GM12878 (cell line): ENCODE measurements around the gene BMP8B. TPM values are rescaled to one million over a fixed set of nuclear protein-coding genes. Genes with fewer than 3 reads are reported as not detected.
A peak's percentile ranks its signal among the peaks of the same experiment; 100 is the strongest.
"Not testable (repeated sequence)": the region's sequence is repeated elsewhere in the genome, so short reads cannot be mapped to it uniquely, and the experiment has no call there.

Source experiments
- ATAC-seq: fragments of 200-7000 bp; cut with Tn5 transposase; 3 replicates; pipeline ENCODE4 v1.9.1; 2020; ENCODE audit warnings: mild to moderate bottlenecking, moderate library complexity
- BruUV-seq: library from RNA; stranded (reverse); fragments of 400-500 nt; replicated peaks from 2 replicates; lab custom pipeline; 2021; lab: Mats Ljungman, UMichigan
- CTCF ChIA-PET: fragments of 300-600 bp; sonication (Branson Sonifier 250); formaldehyde crosslinking; extraction: SDS; loops from one replicate; lab custom pipeline; 2021; ENCODE audit warnings: inconsistent platforms; lab: Yijun Ruan, JAX
- POLR2A ChIA-PET: fragments of 350-600 bp; formaldehyde crosslinking; extraction: SDS; loops from one replicate; lab custom pipeline; 2021; ENCODE audit warnings: inconsistent platforms; lab: Charles Lee
- RAD21 ChIA-PET: fragments of 300-600 bp; sonication (Branson Sonifier 250); formaldehyde crosslinking; loops from one replicate; lab custom pipeline; 2023; ENCODE audit warnings: antibody characterized with exemption; ENCODE audit not compliant: unreplicated experiment; lab: Charles Lee
- SMC1A ChIA-PET: fragments of 300-600 bp; sonication (Branson Sonifier 250); formaldehyde crosslinking; loops from one replicate; lab custom pipeline; 2023; ENCODE audit not compliant: unreplicated experiment, uncharacterized antibody; lab: Charles Lee
- DNase-seq: peaks from one replicate; pipeline ENCODE4 v3.0.0-alpha.2; 2011; ENCODE audit warnings: low read depth, low spot score
- FAIRE-seq: peaks from 3 replicates; lab custom pipeline; 2011; peaks lifted over from hg19 to GRCh38; lab: Jason Lieb, UNC
- H2AFZ ChIP-seq: 2 replicates; pipeline ENCODE4 v1.6.0; 2011; ENCODE audit warnings: low read depth, low read length, control low read depth; ENCODE audit not compliant: control insufficient read depth
- H3K27ac ChIP-seq: 2 replicates; pipeline ENCODE4 v1.5.1; 2011; ENCODE audit warnings: control low read depth; ENCODE audit not compliant: control insufficient read depth, insufficient read depth
- H3K27me3 ChIP-seq, 2 experiments: replicated peaks in 1 of 2; 2 replicates each; pipeline versions ENCODE4 v1.6.0 to v1.6.1; 2011; ENCODE audit warnings: low read length in 1 of 2; ENCODE audit not compliant: control insufficient read depth in 2 of 2, insufficient read depth in 2 of 2
- H3K36me3 ChIP-seq, 2 experiments: 2 replicates each; pipeline ENCODE4 v1.5.1; 2011; ENCODE audit warnings: low read length in 1 of 2; ENCODE audit not compliant: control insufficient read depth in 2 of 2, insufficient read depth in 2 of 2
- H3K4me1 ChIP-seq: 2 replicates; pipeline ENCODE4 v1.6.1; 2011; ENCODE audit warnings: mild to moderate bottlenecking, low read length, moderate library complexity, mixed read lengths; ENCODE audit not compliant: control insufficient read depth, insufficient read depth
- H3K4me2 ChIP-seq: 2 replicates; pipeline ENCODE4 v1.6.0; 2011; ENCODE audit warnings: control low read depth; ENCODE audit not compliant: control insufficient read depth, insufficient read depth
- H3K4me3 ChIP-seq: fragments of 200-600 bp; sonication (generic); 2 replicates; pipeline ENCODE4 v1.5.1; 2016
- H3K79me2 ChIP-seq: 2 replicates; pipeline ENCODE4 v1.6.0; 2011; ENCODE audit warnings: low read length; ENCODE audit not compliant: control insufficient read depth, insufficient read depth
- H3K9ac ChIP-seq: 2 replicates; pipeline ENCODE4 v1.8.0; 2011; ENCODE audit warnings: low read length, control low read depth, mixed read lengths; ENCODE audit not compliant: control insufficient read depth, insufficient read depth
- H3K9me3 ChIP-seq: replicated peaks from 3 replicates; pipeline ENCODE4 v1.5.1; 2011; ENCODE audit warnings: mild to moderate bottlenecking, low read length; ENCODE audit not compliant: control insufficient read depth, insufficient read depth
- H4K20me1 ChIP-seq: 2 replicates; pipeline ENCODE4 v1.6.0; 2011; ENCODE audit not compliant: control insufficient read depth, insufficient read depth
- ATF7 ChIP-seq: fragments of 450-650 bp; IDR thresholded peaks from 2 replicates; pipeline ENCODE4 v1.6.1; 2016; ENCODE audit warnings: low read depth, mild to moderate bottlenecking
- FOXK2 ChIP-seq: fragments of 450-650 bp; IDR thresholded peaks from 2 replicates; pipeline ENCODE4 v1.6.1; 2017; ENCODE audit warnings: mild to moderate bottlenecking, moderate library complexity
- IKZF2 ChIP-seq, 2 experiments: fragments of 450-650 bp; IDR thresholded peaks; 2 replicates each; pipeline ENCODE4 v1.6.1; 2017; ENCODE audit warnings: mild to moderate bottlenecking in 2 of 2, moderate library complexity in 2 of 2
- MEF2B ChIP-seq: fragments of 450-650 bp; IDR thresholded peaks from 2 replicates; pipeline ENCODE4 v1.6.1; 2018; ENCODE audit warnings: mild to moderate bottlenecking, moderate library complexity; ENCODE audit not compliant: partially characterized antibody, poor library complexity, severe bottlenecking
- MTA2 ChIP-seq: fragments of 450-650 bp; IDR thresholded peaks from 2 replicates; pipeline ENCODE4 v1.6.1; 2016; ENCODE audit warnings: low read depth, mild to moderate bottlenecking, moderate library complexity
- NR2F1 ChIP-seq: fragments of 450-650 bp; conservative IDR thresholded peaks from 2 replicates; pipeline ENCODE4 v1.6.1; 2017; ENCODE audit warnings: mild to moderate bottlenecking
- POU2F2 ChIP-seq: IDR thresholded peaks from 3 replicates; pipeline ENCODE4 v1.6.1; 2011; ENCODE audit warnings: low read depth, mild to moderate bottlenecking, low read length, borderline replicate concordance
- RELB ChIP-seq: fragments of 450-650 bp; IDR thresholded peaks from 2 replicates; pipeline ENCODE4 v1.6.1; 2017; ENCODE audit warnings: low read depth, mild to moderate bottlenecking, moderate library complexity
- SMAD1 ChIP-seq: fragments of 450-650 bp; IDR thresholded peaks from 2 replicates; pipeline ENCODE4 v1.6.1; 2018; ENCODE audit warnings: mild to moderate bottlenecking, low read depth; ENCODE audit not compliant: partially characterized antibody
- TCF12 ChIP-seq: IDR thresholded peaks from 2 replicates; pipeline ENCODE4 v1.6.1; 2011; ENCODE audit warnings: low read depth, mild to moderate bottlenecking, low read length
- ZBTB40 ChIP-seq: fragments of 450-650 bp; IDR thresholded peaks from 2 replicates; pipeline ENCODE4 v1.6.1; 2016; ENCODE audit warnings: mild to moderate bottlenecking, moderate library complexity, borderline replicate concordance
- WGBS: methylation state at CpG from one replicate; pipeline ENCODE4 v1.1.6; 2016; ENCODE audit warnings: low lambda C conversion rate; ENCODE audit not compliant: insufficient replicate concordance, insufficient coverage; ENCODE audit errors: missing lambda C conversion rate; 5-methylcytosine and 5-hydroxymethylcytosine counted together
- in situ Hi-C: fragments of 300-500 bp; cut with MboI; formaldehyde crosslinking; loops from 9 replicates; pipeline ENCODE4 v1.14.3; 2018; ENCODE audit warnings: mixed read lengths
- intact Hi-C: fragments of 100-400 bp; cut with micrococcal nuclease; formaldehyde crosslinking; loops from one replicate; pipeline ENCODE4 v1.14.2; 2022; ENCODE audit not compliant: unreplicated experiment
- polyA plus RNA-seq, 11 experiments: library from polyadenylated mRNA; depleted of rRNA in 4 of 11; unstranded in 6 of 11; stranded (reverse) in 5 of 11; fragments of >200 nt; fragmentation: Nextera tagmentation in 4 of 11; fragmentation: Illumina TruSeq in 1 of 11; extraction: Ambion mirVana in 4 of 11; extraction: Trizol in 1 of 11; gene quantifications; 1 replicate in 1 of 11; 2 replicates in 10 of 11; pipeline versions ENCODE4 v1.2.1 to v1.2.3, GENCODE V29; 2011 to 2016; ENCODE audit warnings: inconsistent platforms in 2 of 11, missing spikeins in 2 of 11, low read depth in 1 of 11
- total RNA-seq, 4 experiments: library from RNA; depleted of rRNA in 3 of 4; stranded (reverse); fragments of >200 nt in 3 of 4; fragmentation: Illumina TruSeq in 1 of 4; extraction: Trizol in 1 of 4; gene quantifications; 2 replicates each; pipeline versions ENCODE4 v1.2.1 to v1.2.3, GENCODE V29; 2013 to 2021
- TF ChIP-seq, protein P1 (sequence below), 3 experiments: IDR thresholded peaks in 2 of 3; conservative IDR thresholded peaks in 1 of 3; 2 replicates each; pipeline ENCODE4 v1.5.1; 2011; ENCODE audit warnings: low read depth in 3 of 3, low read length in 3 of 3, mild to moderate bottlenecking in 3 of 3, control low read depth in 2 of 3, moderate library complexity in 2 of 3, inconsistent platforms in 1 of 3, mixed read lengths in 1 of 3; ENCODE audit not compliant: control insufficient read depth in 2 of 3, insufficient read depth in 1 of 3; ENCODE audit errors: extremely low read depth in 1 of 3

The BMP8B gene
- total and polyA plus RNA-seq, 10 of the 15 experiments (the other 5 are each of a cell fraction or from before 2014, with no cell fraction given), result 0.09 to 1.2 (median 0.52) TPM

DNA sequence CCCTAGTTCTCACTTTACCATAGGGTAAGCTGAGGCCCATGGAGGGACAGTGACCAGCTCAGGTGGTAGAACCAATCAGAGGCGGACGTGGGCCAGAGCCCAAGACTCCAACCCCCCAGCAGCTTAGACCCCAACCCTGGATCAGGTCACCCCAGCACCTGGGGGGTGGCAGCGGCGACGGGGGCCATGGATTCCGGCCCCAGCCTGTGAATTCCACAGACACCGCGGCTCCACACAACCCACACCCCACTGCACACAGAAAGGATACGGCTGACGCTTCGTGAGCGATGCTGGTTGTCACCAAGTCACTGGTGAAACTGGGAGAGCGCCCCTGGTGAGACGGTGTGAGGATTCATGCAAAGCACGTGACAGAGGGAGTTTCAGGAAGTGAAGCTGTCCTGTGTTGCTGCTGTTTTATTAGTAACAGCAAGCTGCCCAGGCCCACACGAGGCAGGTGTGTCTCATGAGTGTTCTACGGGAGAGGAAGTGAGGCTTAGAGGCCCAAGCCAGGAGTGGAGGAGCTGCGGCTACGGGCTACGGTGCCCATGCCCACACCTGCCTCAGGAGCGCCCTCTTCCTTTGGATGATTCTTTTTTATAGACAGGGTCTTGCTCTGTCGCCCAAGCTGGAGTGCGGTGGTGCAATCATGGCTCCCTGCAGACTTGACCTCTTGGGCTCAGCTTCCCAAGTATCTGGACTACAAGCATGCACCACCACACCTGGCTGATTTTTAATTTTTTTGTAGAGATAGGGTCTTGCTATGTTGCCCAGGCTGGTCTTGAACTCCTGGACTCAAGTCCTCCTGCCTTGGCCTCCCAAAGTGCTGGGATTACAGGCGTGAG is 28.6 kb upstream of the BMP8B start:
- DNase-seq (peak; percentile 86), ATAC-seq (peak; percentile 98)
- ChIA-PET SMC1A (interaction anchor here (0.6 to 3.3 kb wide), 24 partner anchors 8 to 216 kb away, joined by 3 to 42 read pairs (median 4); partner anchors contain the start of gene MYCL), POLR2A (interaction anchor here (0.8 to 2.2 kb wide), 3 partner anchors 85 to 222 kb away, joined by 3 to 7 read pairs (median 3); partner anchors contain the start of gene MYCL), CTCF (interaction anchor here (0.6 to 7.2 kb wide), 33 partner anchors 8 to 267 kb away, joined by 3 to 110 read pairs (median 5); partner anchors contain the start of genes CAP1, MYCL and PPIE), RAD21 (interaction anchor here (0.6 to 2.7 kb wide), 20 partner anchors 8 to 215 kb away, joined by 3 to 22 read pairs (median 4); no protein-coding TSS in a partner anchor)
- H3K79me2 ChIP-seq, BruUV-seq, H3K36me3 ChIP-seq, in situ Hi-C loops, H3K9me3 ChIP-seq, H3K27me3 ChIP-seq, H4K20me1 ChIP-seq, FAIRE-seq, H3K4me3 ChIP-seq: not testable (repeated sequence)
- Histone ChIP-seq H3K27ac (peak overlapping the region; percentile 75), H3K9ac (peak overlapping the region; percentile 29), H3K4me1 (peaks cover 17% of the 10 kb centered on the region), H3K4me2 (peak overlapping the region; percentile 70), H2AFZ (peak overlapping the region; percentile 81)
- intact Hi-C loops, result loop anchor here (1.0 to 2.0 kb wide), 3 partner anchors 28 to 215 kb away; no protein-coding TSS in a partner anchor
- 24% methylated on average over 18 of the region's 24 CpGs for WGBS
- TF ChIP-seq ATF7 (peak; percentile 88), POU2F2 (0 out of 3 replicates have a peak, but pooled peaks have one; percentile 52), RELB (peak; percentile 49; the same call in 1 of the 2 replicates), MEF2B (peak; percentile 81), FOXK2 (peak; percentile 92), ZBTB40 (peak; percentile 69; the same call in 1 of the 2 replicates), SMAD1 (peak; percentile 21), TCF12 (peak; percentile 64; the same call in 1 of the 2 replicates), MTA2 (peak; percentile 42; the same call in 1 of the 2 replicates), NR2F1 (0 out of 2 replicates have a peak, but pooled peaks have one; percentile 15), IKZF2 (IDR thresholded peaks at IDR 0.05) (peak; percentile 0 to 28; a peak in 2 of 4 replicates)
- TF ChIP-seq, protein P1, sequence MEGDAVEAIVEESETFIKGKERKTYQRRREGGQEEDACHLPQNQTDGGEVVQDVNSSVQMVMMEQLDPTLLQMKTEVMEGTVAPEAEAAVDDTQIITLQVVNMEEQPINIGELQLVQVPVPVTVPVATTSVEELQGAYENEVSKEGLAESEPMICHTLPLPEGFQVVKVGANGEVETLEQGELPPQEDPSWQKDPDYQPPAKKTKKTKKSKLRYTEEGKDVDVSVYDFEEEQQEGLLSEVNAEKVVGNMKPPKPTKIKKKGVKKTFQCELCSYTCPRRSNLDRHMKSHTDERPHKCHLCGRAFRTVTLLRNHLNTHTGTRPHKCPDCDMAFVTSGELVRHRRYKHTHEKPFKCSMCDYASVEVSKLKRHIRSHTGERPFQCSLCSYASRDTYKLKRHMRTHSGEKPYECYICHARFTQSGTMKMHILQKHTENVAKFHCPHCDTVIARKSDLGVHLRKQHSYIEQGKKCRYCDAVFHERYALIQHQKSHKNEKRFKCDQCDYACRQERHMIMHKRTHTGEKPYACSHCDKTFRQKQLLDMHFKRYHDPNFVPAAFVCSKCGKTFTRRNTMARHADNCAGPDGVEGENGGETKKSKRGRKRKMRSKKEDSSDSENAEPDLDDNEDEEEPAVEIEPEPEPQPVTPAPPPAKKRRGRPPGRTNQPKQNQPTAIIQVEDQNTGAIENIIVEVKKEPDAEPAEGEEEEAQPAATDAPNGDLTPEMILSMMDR (IDR thresholded peaks at IDR 0.05 in 2 of 3, conservative IDR thresholded peaks at IDR 0.05 in 1 of 3; ENCODE audit: control insufficient read depth in 2 of 3, extremely low read depth in 1 of 3, insufficient read depth in 1 of 3, low read depth in 3 of 3, low read length in 3 of 3), result 0 out of 6 replicates have a peak, but pooled peaks of 1 of the 3 experiments have one; percentile 22
